ENCODE measurements around the gene CXCL3.

DNA sequence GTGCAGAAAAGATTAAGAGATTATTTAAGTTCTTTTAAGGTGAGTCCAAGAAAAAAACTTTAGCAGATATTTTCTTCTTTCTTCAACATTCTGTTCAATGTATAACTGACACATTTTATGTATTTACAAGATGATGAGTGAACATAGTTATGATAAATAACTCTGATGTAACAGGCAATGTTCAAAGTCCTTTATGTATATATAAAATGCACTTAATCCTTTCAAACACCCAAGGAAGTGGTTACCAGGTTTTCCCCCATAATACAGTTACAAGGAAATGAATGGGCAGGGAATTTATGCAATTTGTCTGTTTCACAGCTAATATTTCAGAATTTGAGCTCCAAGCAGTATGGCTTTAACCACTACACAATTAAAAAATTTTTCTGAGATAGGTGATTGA is 8.2 kb downstream of the CXCL3 start:
- no peak for TF ChIP-seq NFRKB (IDR thresholded peaks at IDR 0.05)
- TF ChIP-seq HDGF (IDR thresholded peaks at IDR 0.05; ENCODE audit: borderline replicate concordance), result no peak
- no peak for TF ChIP-seq CTBP1 (IDR thresholded peaks at IDR 0.05; ENCODE audit: borderline replicate concordance)

All from HEK293T (cell line).